ENCODE data around the gene MLLT10.

Gene MLLT10

GRCh38 chr10:21501731-21502347 is 32.2 kb upstream of the MLLT10 start:
- DNase-seq, result no peak

GRCh38 chr10:21502348-21502740 is 31.7 kb upstream of the MLLT10 start:
- no peak for DNase-seq

- no peak for DNase-seq
These were observed 30.5 kb upstream of the MLLT10 start for GRCh38 chr10:21503542-21503941.

GRCh38 chr10:21505711-21506278 is 28.2 kb upstream of the MLLT10 start:
- peak; percentile 29 to 55 for DNase-seq

DNA sequence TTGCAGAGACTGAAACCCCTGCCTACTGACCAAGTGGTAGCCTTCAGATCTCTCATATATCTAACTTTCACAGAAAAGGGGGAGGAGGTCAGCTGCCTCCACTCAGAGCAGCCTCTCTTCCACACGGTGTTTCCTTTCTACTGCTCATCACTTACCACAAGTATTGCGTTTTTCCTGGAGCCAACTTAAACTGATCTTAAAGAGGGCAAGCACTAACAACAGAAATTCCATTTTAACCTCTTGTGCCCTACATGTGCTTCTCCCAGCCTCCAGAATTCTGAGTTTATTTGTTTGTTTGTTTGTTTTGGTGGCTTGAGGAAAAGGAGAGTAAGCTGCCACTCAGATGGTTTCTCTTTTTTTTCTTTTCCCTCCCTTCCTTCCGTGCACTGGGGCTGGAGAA is 27.7 kb upstream of the MLLT10 start:
- no peak for DNase-seq

DNA sequence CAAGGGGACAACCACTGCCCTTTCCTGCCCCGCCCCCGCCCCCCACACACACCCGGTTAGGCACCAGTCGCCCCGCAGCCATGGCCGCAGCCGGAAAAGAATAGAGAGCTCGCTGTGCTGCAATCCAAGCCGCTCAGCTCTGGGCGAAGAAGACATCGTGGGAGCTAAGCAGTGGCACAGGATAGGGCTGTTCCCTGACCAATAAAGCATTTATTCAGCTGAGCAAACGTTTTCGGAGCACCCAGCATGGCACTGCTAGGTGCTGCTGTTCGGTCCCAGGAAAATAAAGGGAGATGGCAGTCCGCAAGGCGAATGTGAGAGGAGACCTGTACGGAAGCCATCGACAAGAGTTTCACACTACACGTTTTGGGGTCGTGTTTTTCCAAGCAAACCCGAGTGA is 26.9 kb upstream of the MLLT10 start:
- peak; percentile 35 to 54 for DNase-seq

DNA sequence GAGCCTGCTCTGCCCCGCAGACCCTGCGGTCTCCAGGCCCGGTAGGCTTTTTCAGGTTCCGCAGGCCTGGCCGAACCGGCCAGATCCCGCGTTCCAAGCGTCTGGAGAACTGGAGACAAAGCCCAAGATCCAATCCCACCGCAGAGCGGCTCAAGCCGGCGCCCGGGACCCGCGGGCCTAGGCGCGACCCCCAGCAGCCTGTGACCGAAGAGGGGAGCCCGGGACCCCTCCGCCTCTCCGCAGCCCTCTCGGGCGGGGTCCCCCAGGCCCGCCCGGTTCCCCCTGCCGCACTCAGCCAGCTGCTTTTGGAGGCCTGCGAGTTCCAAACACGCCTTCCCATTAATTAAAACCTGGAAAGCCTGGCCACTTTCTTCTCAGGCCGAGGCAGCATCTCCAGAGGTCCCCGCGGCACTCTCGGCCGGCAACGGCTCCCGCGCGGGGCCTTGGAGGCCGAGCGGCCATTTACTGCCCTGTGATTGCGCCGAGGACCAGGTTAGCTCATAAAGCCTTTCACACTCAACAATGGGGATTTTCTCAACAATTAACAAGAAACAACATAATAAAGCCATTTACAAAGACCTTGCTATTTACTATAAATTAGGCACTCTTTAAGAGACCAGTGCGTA is 25.2 kb upstream of the MLLT10 start:
- peak in 1 of 2 experiments; percentile 58 for DNase-seq

- DNase-seq, result peak in 1 of 2 experiments; percentile 58
These were observed 24.4 kb upstream of the MLLT10 start for GRCh38 chr10:21509341-21510240.

DNA sequence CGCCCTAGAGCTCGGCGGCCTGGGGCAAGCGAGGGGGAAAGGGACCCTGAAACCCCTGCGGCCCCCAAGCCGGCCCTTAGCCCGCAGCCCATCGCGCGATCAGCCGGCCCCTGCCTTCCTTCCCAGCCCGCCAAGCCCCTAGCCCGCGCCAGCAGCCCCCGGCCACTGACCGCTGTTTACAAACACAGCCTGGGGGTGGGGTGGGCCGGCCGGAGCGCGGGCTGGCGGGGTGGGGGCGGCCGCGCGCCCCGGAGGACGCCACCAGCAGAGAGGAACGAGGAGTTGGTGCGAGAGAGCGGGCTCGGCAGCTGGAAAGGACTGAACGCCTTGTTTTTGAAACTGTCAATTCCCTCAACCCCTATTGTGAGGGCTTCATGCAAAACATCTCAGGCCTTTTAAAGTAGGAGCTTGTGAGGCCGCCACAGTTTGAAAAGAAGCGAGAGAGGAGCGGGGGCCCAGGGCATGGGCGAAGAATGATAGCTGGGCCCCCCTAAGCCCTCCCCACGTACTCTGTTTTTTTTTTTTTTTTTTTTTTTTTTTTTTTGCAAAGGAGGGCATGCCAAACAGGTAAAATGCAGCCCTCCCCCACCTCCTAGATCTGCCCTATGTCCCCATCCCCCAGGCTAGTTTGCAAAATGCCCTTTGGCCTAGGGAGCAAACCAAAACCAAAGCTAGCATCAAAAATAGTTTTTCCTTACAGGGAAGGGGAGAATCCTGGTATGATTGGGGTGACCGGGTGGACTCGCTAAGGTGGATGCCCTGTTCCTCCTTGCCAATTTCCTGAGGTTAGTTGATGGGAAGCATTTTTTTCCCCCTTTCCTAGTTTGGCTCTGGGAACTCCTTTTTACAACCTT is 23.6 kb upstream of the MLLT10 start:
- peak; percentile 77 to 84 for DNase-seq

GRCh38 chr10:21511095-21511570 is 22.9 kb upstream of the MLLT10 start:
- DNase-seq, result no peak

GRCh38 chr10:21511946-21512572 is 22.0 kb upstream of the MLLT10 start:
- no peak for DNase-seq

DNA sequence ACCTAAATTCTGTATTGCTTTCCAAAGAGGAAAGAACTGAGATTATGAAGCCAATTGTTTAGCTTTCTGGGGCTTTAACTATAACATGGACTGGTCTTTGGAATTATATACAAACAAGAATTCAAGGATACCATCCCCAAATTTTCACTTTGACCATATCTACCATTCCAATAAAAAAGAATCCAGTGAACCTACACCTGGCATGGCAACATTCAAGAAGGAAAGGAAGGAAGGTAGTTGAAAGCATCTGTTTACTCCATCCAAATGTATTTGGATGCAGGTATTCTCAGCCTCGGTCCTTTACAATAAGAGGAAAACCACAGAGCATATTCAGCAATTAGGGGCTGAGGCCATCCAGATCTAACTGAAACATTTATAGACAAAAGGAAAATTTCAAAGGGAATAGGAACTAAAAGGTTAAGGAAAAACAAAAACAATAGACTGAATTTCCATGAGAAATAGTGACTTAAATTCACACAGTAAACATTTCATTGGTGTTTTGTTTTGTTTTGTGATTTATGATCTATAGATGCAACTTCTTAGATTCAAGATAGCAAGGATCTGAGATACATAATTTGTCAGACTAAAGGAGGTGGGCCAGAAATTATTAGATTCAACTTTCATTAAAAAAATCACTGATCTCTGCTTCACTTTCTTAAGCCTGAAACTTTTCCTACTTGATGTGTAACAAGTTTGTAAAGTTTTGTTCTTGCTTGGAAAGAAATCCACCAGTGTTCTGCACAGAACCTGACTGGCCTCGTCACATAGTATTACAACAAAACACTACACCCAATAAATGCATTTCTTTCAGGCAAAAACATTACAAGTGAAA is 21.2 kb upstream of the MLLT10 start:
- DNase-seq, result no peak

GRCh38 chr10:21513405-21513788 is 20.6 kb upstream of the MLLT10 start:
- DNase-seq, result peak in 1 of 2 experiments; percentile 48

- DNase-seq, result no peak
These were observed 19.8 kb upstream of the MLLT10 start for GRCh38 chr10:21514129-21514817.

DNA sequence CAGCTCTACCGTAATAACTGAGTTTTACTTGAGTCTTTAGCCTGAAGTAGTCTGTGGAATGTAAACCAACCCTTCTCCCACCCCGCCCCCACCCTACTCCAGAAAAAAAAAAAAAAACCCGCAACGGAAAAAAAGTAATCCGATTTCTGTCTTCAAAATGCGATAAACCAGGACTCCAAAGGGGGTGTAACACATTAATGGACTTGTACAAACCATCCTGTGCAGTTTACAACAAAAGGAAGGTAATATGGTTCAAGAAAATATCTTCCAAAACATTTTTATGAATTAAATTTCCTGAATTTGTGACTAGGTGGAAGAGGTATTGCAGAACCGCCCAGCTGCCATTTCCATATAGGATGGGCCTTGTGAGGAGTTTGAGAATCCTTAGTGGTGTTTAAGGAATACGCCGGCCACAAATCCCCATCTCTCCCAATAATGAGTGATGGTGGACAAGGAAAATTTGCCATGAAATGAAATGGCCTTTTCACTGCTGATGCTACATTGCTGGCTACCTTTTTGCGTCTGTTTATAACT is 19.1 kb upstream of the MLLT10 start:
- peak in 1 of 2 experiments; percentile 38 for DNase-seq

GRCh38 chr10:21515361-21516241 is 18.4 kb upstream of the MLLT10 start:
- peak in 1 of 2 experiments; percentile 35 for DNase-seq

GRCh38 chr10:21516242-21517131 is 17.5 kb upstream of the MLLT10 start:
- peak in 1 of 2 experiments; percentile 61 for DNase-seq

Measured in NCI-H526 (cell line).